Measurements from ENCODE around the gene RFLNA. TPM values are rescaled to one million over a fixed set of nuclear protein-coding genes. Genes with fewer than 3 reads are reported as not detected.

Gene RFLNA
- polyA plus RNA-seq, 1 donor = 64.3 TPM

GRCh38 chr12:124346425-124347168 is 51.7 kb downstream of the RFLNA start:
- DNase-seq = no peak
- no peaks in the 10 kb centered on the region for H3K9me3 ChIP-seq (ENCODE audit: control insufficient read depth, low read depth, low read length)
- no peaks in the 10 kb centered on the region for H3K4me1 ChIP-seq (ENCODE audit: control insufficient read depth, insufficient read depth, low read length)
- no peak overlapping the region for H3K27ac ChIP-seq (ENCODE audit: low read length)
- H3K36me3 ChIP-seq (ENCODE audit: control insufficient read depth, insufficient read depth, low read length) = peaks cover 94% of the 10 kb centered on the region
- H3K4me3 ChIP-seq (ENCODE audit: low read length) = no peak overlapping the region
- no peaks in the 10 kb centered on the region for H3K27me3 ChIP-seq (ENCODE audit: control insufficient read depth, insufficient read depth, low read length)
- no CpG with 5 or more reads among the region's 38 CpGs for WGBS (ENCODE audit: insufficient coverage, low lambda C conversion rate)

- WGBS (ENCODE audit: insufficient coverage, low lambda C conversion rate) = no CpG with 5 or more reads among the region's 9 CpGs
- DNase-seq = no peak
- H3K27ac ChIP-seq (ENCODE audit: low read length) = no peak overlapping the region
- H3K4me3 ChIP-seq (ENCODE audit: low read length) = no peak overlapping the region
- peaks cover 5% of the 10 kb centered on the region for H3K4me1 ChIP-seq (ENCODE audit: control insufficient read depth, insufficient read depth, low read length)
- H3K27me3 ChIP-seq (ENCODE audit: control insufficient read depth, insufficient read depth, low read length) = no peaks in the 10 kb centered on the region
- H3K36me3 ChIP-seq (ENCODE audit: control insufficient read depth, insufficient read depth, low read length) = peaks cover 96% of the 10 kb centered on the region
- H3K9me3 ChIP-seq (ENCODE audit: control insufficient read depth, low read depth, low read length) = no peaks in the 10 kb centered on the region
Observed at GRCh38 chr12:124347335-124347734, 52.4 kb downstream of the RFLNA start.

GRCh38 chr12:124347805-124348658 is 53.1 kb downstream of the RFLNA start:
- no peaks in the 10 kb centered on the region for H3K9me3 ChIP-seq (ENCODE audit: control insufficient read depth, low read depth, low read length)
- no peak for DNase-seq
- no CpG with 5 or more reads among the region's 34 CpGs for WGBS (ENCODE audit: insufficient coverage, low lambda C conversion rate)
- H3K27me3 ChIP-seq (ENCODE audit: control insufficient read depth, insufficient read depth, low read length) = no peaks in the 10 kb centered on the region
- H3K27ac ChIP-seq (ENCODE audit: low read length) = no peak overlapping the region
- H3K36me3 ChIP-seq (ENCODE audit: control insufficient read depth, insufficient read depth, low read length) = peaks cover 94% of the 10 kb centered on the region
- H3K4me1 ChIP-seq (ENCODE audit: control insufficient read depth, insufficient read depth, low read length) = peaks cover 9% of the 10 kb centered on the region
- no peak overlapping the region for H3K4me3 ChIP-seq (ENCODE audit: low read length)

- DNase-seq = no peak
- peaks cover 17% of the 10 kb centered on the region for H3K4me1 ChIP-seq (ENCODE audit: control insufficient read depth, insufficient read depth, low read length)
- no CpG with 5 or more reads among the region's 32 CpGs for WGBS (ENCODE audit: insufficient coverage, low lambda C conversion rate)
- peaks cover 95% of the 10 kb centered on the region for H3K36me3 ChIP-seq (ENCODE audit: control insufficient read depth, insufficient read depth, low read length)
- H3K9me3 ChIP-seq (ENCODE audit: control insufficient read depth, low read depth, low read length) = no peaks in the 10 kb centered on the region
- H3K27ac ChIP-seq (ENCODE audit: low read length) = no peak overlapping the region
- no peak overlapping the region for H3K4me3 ChIP-seq (ENCODE audit: low read length)
- no peaks in the 10 kb centered on the region for H3K27me3 ChIP-seq (ENCODE audit: control insufficient read depth, insufficient read depth, low read length)
Observed at GRCh38 chr12:124348659-124349380, 53.9 kb downstream of the RFLNA start.

GRCh38 chr12:124350491-124350890 is 55.6 kb downstream of the RFLNA start:
- no CpG with 5 or more reads among the region's 18 CpGs for WGBS (ENCODE audit: insufficient coverage, low lambda C conversion rate)
- Histone ChIP-seq H3K27me3 (ENCODE audit: control insufficient read depth, insufficient read depth, low read length) (no peaks in the 10 kb centered on the region), H3K36me3 (ENCODE audit: control insufficient read depth, insufficient read depth, low read length) (peaks cover 95% of the 10 kb centered on the region), H3K4me3 (ENCODE audit: low read length) (no peak overlapping the region), H3K27ac (ENCODE audit: low read length) (no peak overlapping the region), H3K9me3 (ENCODE audit: control insufficient read depth, low read depth, low read length) (no peaks in the 10 kb centered on the region), H3K4me1 (ENCODE audit: control insufficient read depth, insufficient read depth, low read length) (peaks cover 17% of the 10 kb centered on the region)
- DNase-seq = no peak

GRCh38 chr12:124351422-124351821 is 56.5 kb downstream of the RFLNA start:
- no peak overlapping the region for H3K27ac ChIP-seq (ENCODE audit: low read length)
- no peaks in the 10 kb centered on the region for H3K27me3 ChIP-seq (ENCODE audit: control insufficient read depth, insufficient read depth, low read length)
- no peaks in the 10 kb centered on the region for H3K9me3 ChIP-seq (ENCODE audit: control insufficient read depth, low read depth, low read length)
- peaks cover 17% of the 10 kb centered on the region for H3K4me1 ChIP-seq (ENCODE audit: control insufficient read depth, insufficient read depth, low read length)
- WGBS (ENCODE audit: insufficient coverage, low lambda C conversion rate) = no CpG with 5 or more reads among the region's 7 CpGs
- peaks cover 95% of the 10 kb centered on the region for H3K36me3 ChIP-seq (ENCODE audit: control insufficient read depth, insufficient read depth, low read length)
- DNase-seq = no peak
- no peak overlapping the region for H3K4me3 ChIP-seq (ENCODE audit: low read length)

- Histone ChIP-seq H3K4me1 (ENCODE audit: control insufficient read depth, insufficient read depth, low read length) (peaks cover 17% of the 10 kb centered on the region), H3K4me3 (ENCODE audit: low read length) (no peak overlapping the region), H3K27me3 (ENCODE audit: control insufficient read depth, insufficient read depth, low read length) (no peaks in the 10 kb centered on the region), H3K27ac (ENCODE audit: low read length) (peak overlapping the region; percentile 70), H3K9me3 (ENCODE audit: control insufficient read depth, low read depth, low read length) (no peaks in the 10 kb centered on the region), H3K36me3 (ENCODE audit: control insufficient read depth, insufficient read depth, low read length) (peaks cover 96% of the 10 kb centered on the region)
- DNase-seq = no peak
Observed at GRCh38 chr12:124352257-124352656, 57.4 kb downstream of the RFLNA start.

- no CpG with 5 or more reads among the region's 9 CpGs for WGBS (ENCODE audit: insufficient coverage, low lambda C conversion rate)
- H3K27ac ChIP-seq (ENCODE audit: low read length) = peak overlapping the region; percentile 72
- no peaks in the 10 kb centered on the region for H3K27me3 ChIP-seq (ENCODE audit: control insufficient read depth, insufficient read depth, low read length)
- H3K4me3 ChIP-seq (ENCODE audit: low read length) = no peak overlapping the region
- peaks cover 17% of the 10 kb centered on the region for H3K4me1 ChIP-seq (ENCODE audit: control insufficient read depth, insufficient read depth, low read length)
- DNase-seq = peak; percentile 96 to 98
- peaks cover 96% of the 10 kb centered on the region for H3K36me3 ChIP-seq (ENCODE audit: control insufficient read depth, insufficient read depth, low read length)
- H3K9me3 ChIP-seq (ENCODE audit: control insufficient read depth, low read depth, low read length) = no peaks in the 10 kb centered on the region
Observed at GRCh38 chr12:124352839-124353238, 57.9 kb downstream of the RFLNA start.

GRCh38 chr12:124354400-124354799 is 59.5 kb downstream of the RFLNA start:
- no peak for DNase-seq
- Histone ChIP-seq H3K4me1 (ENCODE audit: control insufficient read depth, insufficient read depth, low read length) (peaks cover 22% of the 10 kb centered on the region), H3K9me3 (ENCODE audit: control insufficient read depth, low read depth, low read length) (no peaks in the 10 kb centered on the region), H3K4me3 (ENCODE audit: low read length) (no peak overlapping the region), H3K27ac (ENCODE audit: low read length) (no peak overlapping the region), H3K36me3 (ENCODE audit: control insufficient read depth, insufficient read depth, low read length) (peaks cover 95% of the 10 kb centered on the region), H3K27me3 (ENCODE audit: control insufficient read depth, insufficient read depth, low read length) (no peaks in the 10 kb centered on the region)
- WGBS (ENCODE audit: insufficient coverage, low lambda C conversion rate) = no CpG with 5 or more reads among the region's 13 CpGs

- no peak overlapping the region for H3K4me3 ChIP-seq (ENCODE audit: low read length)
- no peak overlapping the region for H3K27ac ChIP-seq (ENCODE audit: low read length)
- H3K36me3 ChIP-seq (ENCODE audit: control insufficient read depth, insufficient read depth, low read length) = peaks cover 88% of the 10 kb centered on the region
- peaks cover 40% of the 10 kb centered on the region for H3K4me1 ChIP-seq (ENCODE audit: control insufficient read depth, insufficient read depth, low read length)
- H3K27me3 ChIP-seq (ENCODE audit: control insufficient read depth, insufficient read depth, low read length) = no peaks in the 10 kb centered on the region
- no CpG with 5 or more reads among the region's 5 CpGs for WGBS (ENCODE audit: insufficient coverage, low lambda C conversion rate)
- H3K9me3 ChIP-seq (ENCODE audit: control insufficient read depth, low read depth, low read length) = no peaks in the 10 kb centered on the region
- no peak for DNase-seq
Observed at GRCh38 chr12:124356221-124356620, 61.3 kb downstream of the RFLNA start.
